ENCODE results near the gene MPDZ.

DNA sequence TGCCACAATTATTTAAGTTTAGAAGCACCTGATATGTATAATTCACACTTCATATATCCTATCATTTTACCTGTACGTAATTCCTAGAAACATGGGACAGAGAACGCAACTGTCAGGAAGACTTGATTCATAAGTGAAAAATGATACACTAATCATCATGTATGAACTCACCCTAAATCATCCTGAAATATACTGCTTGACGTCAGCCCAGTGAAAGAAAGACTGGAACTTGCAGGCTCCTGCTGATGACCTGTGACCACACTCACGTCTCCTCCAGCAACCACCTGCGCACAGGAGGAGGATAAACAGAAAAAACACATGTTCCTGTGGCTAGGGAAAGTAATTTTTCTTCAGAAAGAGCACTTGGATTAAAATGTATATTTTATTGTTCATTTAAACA lies 169.7 kb downstream of the MPDZ start:
- TF ChIP-seq, protein P1, sequence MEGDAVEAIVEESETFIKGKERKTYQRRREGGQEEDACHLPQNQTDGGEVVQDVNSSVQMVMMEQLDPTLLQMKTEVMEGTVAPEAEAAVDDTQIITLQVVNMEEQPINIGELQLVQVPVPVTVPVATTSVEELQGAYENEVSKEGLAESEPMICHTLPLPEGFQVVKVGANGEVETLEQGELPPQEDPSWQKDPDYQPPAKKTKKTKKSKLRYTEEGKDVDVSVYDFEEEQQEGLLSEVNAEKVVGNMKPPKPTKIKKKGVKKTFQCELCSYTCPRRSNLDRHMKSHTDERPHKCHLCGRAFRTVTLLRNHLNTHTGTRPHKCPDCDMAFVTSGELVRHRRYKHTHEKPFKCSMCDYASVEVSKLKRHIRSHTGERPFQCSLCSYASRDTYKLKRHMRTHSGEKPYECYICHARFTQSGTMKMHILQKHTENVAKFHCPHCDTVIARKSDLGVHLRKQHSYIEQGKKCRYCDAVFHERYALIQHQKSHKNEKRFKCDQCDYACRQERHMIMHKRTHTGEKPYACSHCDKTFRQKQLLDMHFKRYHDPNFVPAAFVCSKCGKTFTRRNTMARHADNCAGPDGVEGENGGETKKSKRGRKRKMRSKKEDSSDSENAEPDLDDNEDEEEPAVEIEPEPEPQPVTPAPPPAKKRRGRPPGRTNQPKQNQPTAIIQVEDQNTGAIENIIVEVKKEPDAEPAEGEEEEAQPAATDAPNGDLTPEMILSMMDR (IDR thresholded peaks at IDR 0.05) = no peak
- TF ChIP-seq POLR2A (IDR thresholded peaks at IDR 0.05; ENCODE audit: low read depth) = no peak

Data from esophagus muscularis mucosa (tissue), 3 donors.